ENCODE measurements around the gene CYP11A1.

CYP11A1 gene

GRCh38 chr15:74405823-74406222, 38.4 kb upstream of the CYP11A1 start:
- Histone ChIP-seq H3K79me2 (no peaks in the 10 kb centered on the region), H3K27me3 (ENCODE audit: control insufficient read depth, insufficient read depth, low read length) (no peaks in the 10 kb centered on the region), H3K4me1 (peaks cover 4% of the 10 kb centered on the region), H3K9ac (no peak overlapping the region), H3K9me3 (ENCODE audit: control insufficient read depth, low read length) (no peaks in the 10 kb centered on the region), H3K4me2 (ENCODE audit: low read length) (no peak overlapping the region), H3K27ac (no peak overlapping the region), H3K36me3 (ENCODE audit: control insufficient read depth, insufficient read depth, low read length) (no peaks in the 10 kb centered on the region), H3K4me3 (ENCODE audit: low read depth, low read length) (no peak overlapping the region), H2AFZ (no peak overlapping the region)
- no peak for TF ChIP-seq CTCF (IDR thresholded peaks at IDR 0.05)

GRCh38 chr15:74403991-74404563, 36.6 kb upstream of the CYP11A1 start:
- Histone ChIP-seq H3K27me3 (ENCODE audit: control insufficient read depth, insufficient read depth, low read length) (no peaks in the 10 kb centered on the region), H3K9ac (no peak overlapping the region), H3K9me3 (ENCODE audit: control insufficient read depth, low read length) (no peaks in the 10 kb centered on the region), H2AFZ (no peak overlapping the region), H3K27ac (no peak overlapping the region), H3K4me2 (ENCODE audit: low read length) (no peak overlapping the region), H3K4me3 (ENCODE audit: low read depth, low read length) (no peak overlapping the region), H3K79me2 (no peaks in the 10 kb centered on the region), H3K36me3 (ENCODE audit: control insufficient read depth, insufficient read depth, low read length) (no peaks in the 10 kb centered on the region), H3K4me1 (peaks cover 4% of the 10 kb centered on the region)
- TF ChIP-seq CTCF (IDR thresholded peaks at IDR 0.05), result no peak

- no peak overlapping the region for H2AFZ ChIP-seq
- H3K4me1 ChIP-seq, result peaks cover 4% of the 10 kb centered on the region
- H3K4me2 ChIP-seq (ENCODE audit: low read length), result no peak overlapping the region
- no peaks in the 10 kb centered on the region for H3K9me3 ChIP-seq (ENCODE audit: control insufficient read depth, low read length)
- no peak overlapping the region for H3K9ac ChIP-seq
- H3K79me2 ChIP-seq, result no peaks in the 10 kb centered on the region
- H3K4me3 ChIP-seq (ENCODE audit: low read depth, low read length), result no peak overlapping the region
- TF ChIP-seq CTCF (IDR thresholded peaks at IDR 0.05), result no peak
- no peaks in the 10 kb centered on the region for H3K27me3 ChIP-seq (ENCODE audit: control insufficient read depth, insufficient read depth, low read length)
- no peaks in the 10 kb centered on the region for H3K36me3 ChIP-seq (ENCODE audit: control insufficient read depth, insufficient read depth, low read length)
- no peak overlapping the region for H3K27ac ChIP-seq
Measured at GRCh38 chr15:74403588-74403919, 36.1 kb upstream of the CYP11A1 start.

GRCh38 chr15:74402873-74403587, 35.6 kb upstream of the CYP11A1 start:
- Histone ChIP-seq H3K27ac (no peak overlapping the region), H2AFZ (no peak overlapping the region), H3K4me3 (ENCODE audit: low read depth, low read length) (no peak overlapping the region), H3K27me3 (ENCODE audit: control insufficient read depth, insufficient read depth, low read length) (no peaks in the 10 kb centered on the region), H3K9ac (no peak overlapping the region), H3K9me3 (ENCODE audit: control insufficient read depth, low read length) (no peaks in the 10 kb centered on the region), H3K4me2 (ENCODE audit: low read length) (no peak overlapping the region), H3K79me2 (no peaks in the 10 kb centered on the region), H3K4me1 (peaks cover 4% of the 10 kb centered on the region), H3K36me3 (ENCODE audit: control insufficient read depth, insufficient read depth, low read length) (no peaks in the 10 kb centered on the region)
- TF ChIP-seq CTCF (IDR thresholded peaks at IDR 0.05), result no peak

GRCh38 chr15:74402337-74402841, 34.9 kb upstream of the CYP11A1 start:
- Histone ChIP-seq H2AFZ (no peak overlapping the region), H3K36me3 (ENCODE audit: control insufficient read depth, insufficient read depth, low read length) (no peaks in the 10 kb centered on the region), H3K4me1 (peaks cover 3% of the 10 kb centered on the region), H3K79me2 (no peaks in the 10 kb centered on the region), H3K9me3 (ENCODE audit: control insufficient read depth, low read length) (no peaks in the 10 kb centered on the region), H3K27ac (no peak overlapping the region), H3K4me3 (ENCODE audit: low read depth, low read length) (no peak overlapping the region), H3K4me2 (ENCODE audit: low read length) (no peak overlapping the region), H3K9ac (no peak overlapping the region), H3K27me3 (ENCODE audit: control insufficient read depth, insufficient read depth, low read length) (no peaks in the 10 kb centered on the region)
- no peak for TF ChIP-seq CTCF (IDR thresholded peaks at IDR 0.05)
